ENCODE results near the gene TSEN54. TPM values are rescaled to one million over a fixed set of nuclear protein-coding genes. Genes with fewer than 3 reads are reported as not detected.
A peak's percentile ranks its signal among the peaks of the same experiment; 100 is the strongest.

Gene TSEN54
- total RNA-seq, 5 donors from 2014 or later (not counting 1 experiment from before 2014, with no cell fraction given), result 54.9 to 94.7 (median 67.6) TPM

GRCh38 chr17:75478508-75478907 is 37.8 kb upstream of the TSEN54 start:
- H3K27me3 ChIP-seq (replicated peaks in 1 of 2; ENCODE audit: control insufficient read depth in 2 of 2, extremely low read depth in 1 of 2, insufficient read depth in 2 of 2, low read length in 1 of 2), result no peaks in the 10 kb centered on the region
- Mint-ChIP-seq H3K4me3 (no peak overlapping the region), H3K9me3 (no peaks in the 10 kb centered on the region), H3K27ac (no peak overlapping the region), H3K27me3 (no peaks in the 10 kb centered on the region), H3K36me3 (peaks cover 6% of the 10 kb centered on the region), H3K4me1 (peaks cover 0 to 10% (median 7%) of the 10 kb centered on the region in 3 donors)
- no peak for DNase-seq
- 89% methylated on average over 4 of the region's 7 CpGs for whole genome bisulfite sequencing (ENCODE audit: insufficient coverage)
- H3K4me1 ChIP-seq (ENCODE audit: control insufficient read depth in 1 of 2, extremely low read depth in 1 of 2, insufficient read depth in 2 of 2, low read length in 2 of 2), result no peaks in the 10 kb centered on the region
- H3K9me3 ChIP-seq, result no peaks in the 10 kb centered on the region
- H3K36me3 ChIP-seq (ENCODE audit: control insufficient read depth in 2 of 2, extremely low read depth in 1 of 2, insufficient read depth in 1 of 2, low read length in 1 of 2), result peaks cover 0 to 13% of the 10 kb centered on the region in 2 donors
- CTCF ChIA-PET, result no interaction called here
- POLR2A ChIA-PET, result no interaction called here
- no peak for ATAC-seq (replicated peaks in 1 of 4)
- H3K4me3 ChIP-seq (ENCODE audit: control insufficient read depth in 1 of 2, extremely low read depth in 1 of 2, low read length in 1 of 2), result no peak overlapping the region
- H3K27ac ChIP-seq (ENCODE audit: low read length), result no peak overlapping the region

GRCh38 chr17:75480281-75480680 is 36.0 kb upstream of the TSEN54 start:
- H3K4me3 ChIP-seq (ENCODE audit: control insufficient read depth in 1 of 2, extremely low read depth in 1 of 2, low read length in 1 of 2), result no peak overlapping the region
- POLR2A ChIA-PET, result interaction anchor here (0.5 kb wide), 2 partner anchors 39 to 100 kb away, joined by 3 read pairs; no protein-coding TSS in a partner anchor
- H3K9me3 ChIP-seq, result no peaks in the 10 kb centered on the region
- no peaks in the 10 kb centered on the region for H3K4me1 ChIP-seq (ENCODE audit: control insufficient read depth in 1 of 2, extremely low read depth in 1 of 2, insufficient read depth in 2 of 2, low read length in 2 of 2)
- Mint-ChIP-seq H3K36me3 (peaks cover 9% of the 10 kb centered on the region), H3K4me1 (peaks cover 2 to 10% (median 10%) of the 10 kb centered on the region in 3 donors), H3K9me3 (no peaks in the 10 kb centered on the region), H3K27me3 (no peaks in the 10 kb centered on the region), H3K27ac (no peak overlapping the region), H3K4me3 (no peak overlapping the region)
- CTCF ChIA-PET, result no interaction called here
- no peak for DNase-seq
- WGBS (ENCODE audit: insufficient coverage), result 92% methylated on average over 4 of the region's 6 CpGs
- peaks cover 0 to 6% of the 10 kb centered on the region in 2 donors for H3K36me3 ChIP-seq (ENCODE audit: control insufficient read depth in 2 of 2, extremely low read depth in 1 of 2, insufficient read depth in 1 of 2, low read length in 1 of 2)
- no peak for ATAC-seq (replicated peaks in 1 of 4)
- no peak overlapping the region for H3K27ac ChIP-seq (ENCODE audit: low read length)
- no peaks in the 10 kb centered on the region for H3K27me3 ChIP-seq (replicated peaks in 1 of 2; ENCODE audit: control insufficient read depth in 2 of 2, extremely low read depth in 1 of 2, insufficient read depth in 2 of 2, low read length in 1 of 2)

- Mint-ChIP-seq H3K4me1 (peaks cover 6 to 14% (median 13%) of the 10 kb centered on the region in 3 donors), H3K4me3 (no peak overlapping the region), H3K36me3 (peaks cover 12% of the 10 kb centered on the region), H3K27ac (no peak overlapping the region), H3K9me3 (no peaks in the 10 kb centered on the region), H3K27me3 (no peaks in the 10 kb centered on the region)
- Histone ChIP-seq H3K4me3 (ENCODE audit: control insufficient read depth in 1 of 2, extremely low read depth in 1 of 2, low read length in 1 of 2) (no peak overlapping the region), H3K36me3 (ENCODE audit: control insufficient read depth in 2 of 2, extremely low read depth in 1 of 2, insufficient read depth in 1 of 2, low read length in 1 of 2) (peaks cover 0 to 2% of the 10 kb centered on the region in 2 donors), H3K9me3 (no peaks in the 10 kb centered on the region), H3K27ac (ENCODE audit: low read length) (no peak overlapping the region), H3K4me1 (ENCODE audit: control insufficient read depth in 1 of 2, extremely low read depth in 1 of 2, insufficient read depth in 2 of 2, low read length in 2 of 2) (peaks cover 0 to 1% of the 10 kb centered on the region in 2 experiments), H3K27me3 (replicated peaks in 1 of 2; ENCODE audit: control insufficient read depth in 2 of 2, extremely low read depth in 1 of 2, insufficient read depth in 2 of 2, low read length in 1 of 2) (no peaks in the 10 kb centered on the region)
- CTCF ChIA-PET, result no interaction called here
- ATAC-seq (replicated peaks in 1 of 4), result no peak
- POLR2A ChIA-PET, result no interaction called here
- WGBS (ENCODE audit: insufficient coverage), result 89% methylated on average over 6 of the region's 13 CpGs
- DNase-seq, result no peak
Observed at GRCh38 chr17:75481194-75482068, 34.9 kb upstream of the TSEN54 start.

GRCh38 chr17:75482098-75482942 is 34.0 kb upstream of the TSEN54 start:
- POLR2A ChIA-PET, result no interaction called here

GRCh38 chr17:75485688-75486087 is 30.6 kb upstream of the TSEN54 start:
- H3K27ac Mint-ChIP-seq, result no peak overlapping the region
- Histone ChIP-seq H3K9me3 (no peaks in the 10 kb centered on the region), H3K4me3 (ENCODE audit: control insufficient read depth in 1 of 2, extremely low read depth in 1 of 2, low read length in 1 of 2) (no peak overlapping the region), H3K4me1 (ENCODE audit: control insufficient read depth in 1 of 2, extremely low read depth in 1 of 2, insufficient read depth in 2 of 2, low read length in 2 of 2) (peaks cover 13 to 32% of the 10 kb centered on the region in 2 experiments), H3K27ac (ENCODE audit: low read length) (no peak overlapping the region), H3K36me3 (ENCODE audit: control insufficient read depth in 2 of 2, extremely low read depth in 1 of 2, insufficient read depth in 1 of 2, low read length in 1 of 2) (peaks cover 0 to 4% of the 10 kb centered on the region in 2 donors), H3K27me3 (replicated peaks in 1 of 2; ENCODE audit: control insufficient read depth in 2 of 2, extremely low read depth in 1 of 2, insufficient read depth in 2 of 2, low read length in 1 of 2) (no peaks in the 10 kb centered on the region)
- H3K9me3 Mint-ChIP-seq, result no peaks in the 10 kb centered on the region
- peaks cover 22% of the 10 kb centered on the region for H3K36me3 Mint-ChIP-seq
- WGBS (ENCODE audit: insufficient coverage), result 98% methylated on average over 8 of the region's 12 CpGs
- no peaks in the 10 kb centered on the region for H3K27me3 Mint-ChIP-seq
- DNase-seq (no peak), ATAC-seq (replicated peaks in 1 of 4) (no peak)
- POLR2A ChIA-PET, result no interaction called here
- no peak overlapping the region for H3K4me3 Mint-ChIP-seq
- CTCF ChIA-PET, result no interaction called here
- H3K4me1 Mint-ChIP-seq, result peaks cover 31 to 33% (median 32%) of the 10 kb centered on the region in 3 donors

More at GRCh38 chr17:75482098-75482942, 34.0 kb upstream of the TSEN54 start:
- peaks cover 15 to 22% (median 20%) of the 10 kb centered on the region in 3 donors for H3K4me1 Mint-ChIP-seq
- no peaks in the 10 kb centered on the region for H3K27me3 Mint-ChIP-seq
- 98% methylated on average over 6 of the region's 16 CpGs for WGBS (ENCODE audit: insufficient coverage)
- Histone ChIP-seq H3K9me3 (no peaks in the 10 kb centered on the region), H3K4me1 (ENCODE audit: control insufficient read depth in 1 of 2, extremely low read depth in 1 of 2, insufficient read depth in 2 of 2, low read length in 2 of 2) (peaks cover 5 to 10% of the 10 kb centered on the region in 2 experiments), H3K27me3 (replicated peaks in 1 of 2; ENCODE audit: control insufficient read depth in 2 of 2, extremely low read depth in 1 of 2, insufficient read depth in 2 of 2, low read length in 1 of 2) (no peaks in the 10 kb centered on the region), H3K27ac (ENCODE audit: low read length) (no peak overlapping the region), H3K4me3 (ENCODE audit: control insufficient read depth in 1 of 2, extremely low read depth in 1 of 2, low read length in 1 of 2) (no peak overlapping the region), H3K36me3 (ENCODE audit: control insufficient read depth in 2 of 2, extremely low read depth in 1 of 2, insufficient read depth in 1 of 2, low read length in 1 of 2) (no peaks in the 10 kb centered on the region)
- H3K9me3 Mint-ChIP-seq, result no peaks in the 10 kb centered on the region
- CTCF ChIA-PET, result no interaction called here
- DNase-seq (no peak), ATAC-seq (replicated peaks in 1 of 4) (no peak)
- no peak overlapping the region for H3K4me3 Mint-ChIP-seq
- peaks cover 17% of the 10 kb centered on the region for H3K36me3 Mint-ChIP-seq
- H3K27ac Mint-ChIP-seq, result no peak overlapping the region

- 94% methylated on average over 10 of the region's 14 CpGs for WGBS (ENCODE audit: insufficient coverage)
- ATAC-seq (replicated peaks in 1 of 4) (no peak), DNase-seq (no peak)
- ChIA-PET POLR2A (no interaction called here), CTCF (interaction anchor here in 1 of 2 donors (0.9 kb wide), 1 partner anchor 438 kb away, joined by 3 read pairs; no protein-coding TSS in a partner anchor)
- Histone ChIP-seq H3K4me3 (ENCODE audit: control insufficient read depth in 1 of 2, extremely low read depth in 1 of 2, low read length in 1 of 2) (no peak overlapping the region), H3K27ac (ENCODE audit: low read length) (no peak overlapping the region), H3K4me1 (ENCODE audit: control insufficient read depth in 1 of 2, extremely low read depth in 1 of 2, insufficient read depth in 2 of 2, low read length in 2 of 2) (peaks cover 13 to 32% of the 10 kb centered on the region in 2 experiments), H3K27me3 (replicated peaks in 1 of 2; ENCODE audit: control insufficient read depth in 2 of 2, extremely low read depth in 1 of 2, insufficient read depth in 2 of 2, low read length in 1 of 2) (no peaks in the 10 kb centered on the region), H3K9me3 (no peaks in the 10 kb centered on the region), H3K36me3 (ENCODE audit: control insufficient read depth in 2 of 2, extremely low read depth in 1 of 2, insufficient read depth in 1 of 2, low read length in 1 of 2) (peaks cover 0 to 9% of the 10 kb centered on the region in 2 donors)
- H3K4me3 Mint-ChIP-seq, result peak overlapping the region in 1 of 3 donors; percentile 79
- no peaks in the 10 kb centered on the region for H3K9me3 Mint-ChIP-seq
- H3K27ac Mint-ChIP-seq, result peak overlapping the region; percentile 98 to 99
- H3K4me1 Mint-ChIP-seq, result peaks cover 30 to 33% (median 32%) of the 10 kb centered on the region in 3 donors
- peaks cover 22% of the 10 kb centered on the region for H3K36me3 Mint-ChIP-seq
- H3K27me3 Mint-ChIP-seq, result no peaks in the 10 kb centered on the region
Observed at GRCh38 chr17:75486151-75486550, 30.2 kb upstream of the TSEN54 start.

Data from T-cell (primary cell).